Right lobe of liver (tissue), 4 donors: ENCODE results near the gene MYH9.

Source experiments
- CTCF ChIP-seq, 4 donors: fragments of 200-600 bp in 3 of 4; fragments of 450-650 bp in 1 of 4; IDR thresholded peaks; one replicate each; pipeline versions ENCODE4 v1.5.1 to v1.8.0; 2016 to 2022; ENCODE audit warnings: antibody characterized with exemption in 4 of 4, mild to moderate bottlenecking in 2 of 4
- POLR2A ChIP-seq: fragments of 450-650 bp; IDR thresholded peaks from one replicate; pipeline ENCODE4 v1.6.1; 2017; ENCODE audit warnings: antibody characterized with exemption, mild to moderate bottlenecking
- donor health status: DM: no; HTN: no; CAD: no.
- donor health status: DM: no; HTN: no; CAD: no.
- donor health status: DM: no; HTN: yes; CAD: no.

- TF ChIP-seq CTCF (IDR thresholded peaks at IDR 0.05) (no peak), POLR2A (no peak)
Measured at GRCh38 chr22:36399472-36399778, 11.7 kb upstream of the MYH9 start.
